T-helper 1 cell treated with Interleukin-12 subunit alpha and Interleukin-12 subunit beta and Interleukin-4 antibody, amounts not matched to agents 30 ng/mL and 1 ng/mL, for 36 hours (primary cell): ENCODE measurements around the gene TYK2. TPM values are rescaled to one million over a fixed set of nuclear protein-coding genes. Genes with fewer than 3 reads are reported as not detected.

Experiments
- intact Hi-C: fragments of 100-400 bp; cut with micrococcal nuclease; formaldehyde crosslinking; loops from one replicate; pipeline ENCODE4 v1.15.1; 2024
- total RNA-seq: library from RNA; stranded (reverse); gene quantifications from 2 replicates; pipeline ENCODE4 v1.2.3, GENCODE V29; 2022

TYK2 gene
- 321 and 336 TPM in 2 replicates for total RNA-seq

DNA sequence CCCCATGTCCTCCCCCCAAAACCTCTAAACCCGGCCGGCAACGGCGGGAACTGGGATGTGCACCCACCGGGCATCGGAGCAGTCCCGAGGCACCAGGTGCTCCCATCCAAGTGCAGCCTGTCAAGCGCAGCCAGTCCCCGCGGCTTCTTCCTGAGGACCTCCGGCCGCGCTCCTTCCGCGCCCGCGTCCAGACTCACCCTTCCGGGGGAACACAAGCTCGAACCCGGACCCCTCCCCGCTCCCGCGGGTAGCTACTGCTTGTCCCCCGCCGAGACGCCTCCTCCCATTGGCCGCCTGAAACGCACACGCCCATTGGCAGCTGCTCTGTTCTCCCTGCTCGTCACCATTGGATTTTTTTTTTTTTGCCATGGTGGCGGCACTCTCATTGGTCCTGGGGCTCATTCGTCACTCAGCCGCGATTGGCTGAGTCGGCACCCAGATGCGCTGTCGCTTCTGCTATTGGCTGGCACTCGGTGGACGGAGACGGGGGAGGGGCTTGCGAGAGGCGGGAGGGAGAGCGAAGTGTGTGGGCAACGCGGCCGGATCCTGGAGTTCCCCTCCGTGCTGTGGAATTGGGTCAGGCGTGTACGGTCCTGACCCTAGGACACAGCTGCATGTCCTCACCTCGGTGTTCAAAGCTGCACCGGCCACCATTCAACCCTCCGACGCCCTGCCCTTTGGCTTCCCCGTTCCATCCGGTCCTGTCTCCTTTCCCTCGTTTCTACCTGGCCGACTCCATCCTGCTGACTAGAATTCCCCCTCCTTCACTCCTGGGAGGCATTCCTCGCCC, at the start of gene TYK2:
Gene TYK2 (minus strand): TSS at position 260 of the 790 bp plus-strand sequence. CDS start 2,166 bp downstream, outside the sequence.
- intact Hi-C loops, result loop anchor here (1.0 to 5.0 kb wide), 8 partner anchors 23 to 446 kb away; partner anchors contain the start of genes CDC37, DNMT1, FDX2 and ICAM1

DNA sequence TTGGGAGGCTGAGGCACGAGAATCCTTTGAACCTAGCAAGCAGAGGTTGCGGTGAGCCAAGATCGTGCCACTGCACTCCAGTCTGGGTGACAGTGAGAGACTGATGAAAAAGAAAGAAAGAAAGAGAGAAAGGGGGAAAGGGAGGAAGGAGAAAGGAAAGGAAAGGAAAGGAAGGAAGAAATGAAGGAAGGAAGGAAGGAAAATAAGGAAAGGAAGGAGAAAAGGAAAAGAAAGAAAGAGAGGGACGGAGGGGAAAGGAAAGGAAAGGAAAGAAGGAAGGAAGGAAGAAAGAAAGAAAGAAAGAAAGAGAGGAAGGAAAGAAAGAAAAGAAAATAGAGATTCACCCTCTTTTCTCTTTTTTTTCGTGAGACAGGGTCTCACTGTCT, 48.6 kb upstream of the TYK2 start:
- intact Hi-C loops, result loop anchor here (1.0 to 10.0 kb wide), 4 partner anchors 13 to 946 kb away; partner anchors contain the start of genes PPAN and SWSAP1

DNA sequence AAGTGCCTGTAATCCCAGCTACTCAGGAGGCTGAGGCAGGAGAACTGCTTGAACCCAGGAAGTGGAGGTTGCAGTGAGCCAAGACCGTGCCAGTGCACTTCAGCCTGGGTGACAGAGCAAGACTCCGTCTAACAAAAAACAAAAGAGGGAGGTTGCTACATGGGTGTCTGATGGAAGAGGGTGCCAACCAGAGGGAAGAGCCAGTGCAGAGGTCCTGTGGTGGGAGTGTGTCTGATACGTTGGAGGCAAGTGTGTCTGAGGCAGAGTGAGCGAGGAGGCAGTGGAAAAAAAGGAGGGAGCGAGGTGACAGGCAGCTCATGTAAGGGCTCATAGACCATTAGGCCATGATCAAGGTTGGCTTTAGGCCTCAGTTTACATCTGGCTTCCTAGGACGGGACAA, 46.8 kb upstream of the TYK2 start:
- intact Hi-C loops, result loop anchor here (5.0 to 10.0 kb wide), 2 partner anchors 320 to 948 kb away; partner anchors contain the start of genes PPAN and SWSAP1

DNA sequence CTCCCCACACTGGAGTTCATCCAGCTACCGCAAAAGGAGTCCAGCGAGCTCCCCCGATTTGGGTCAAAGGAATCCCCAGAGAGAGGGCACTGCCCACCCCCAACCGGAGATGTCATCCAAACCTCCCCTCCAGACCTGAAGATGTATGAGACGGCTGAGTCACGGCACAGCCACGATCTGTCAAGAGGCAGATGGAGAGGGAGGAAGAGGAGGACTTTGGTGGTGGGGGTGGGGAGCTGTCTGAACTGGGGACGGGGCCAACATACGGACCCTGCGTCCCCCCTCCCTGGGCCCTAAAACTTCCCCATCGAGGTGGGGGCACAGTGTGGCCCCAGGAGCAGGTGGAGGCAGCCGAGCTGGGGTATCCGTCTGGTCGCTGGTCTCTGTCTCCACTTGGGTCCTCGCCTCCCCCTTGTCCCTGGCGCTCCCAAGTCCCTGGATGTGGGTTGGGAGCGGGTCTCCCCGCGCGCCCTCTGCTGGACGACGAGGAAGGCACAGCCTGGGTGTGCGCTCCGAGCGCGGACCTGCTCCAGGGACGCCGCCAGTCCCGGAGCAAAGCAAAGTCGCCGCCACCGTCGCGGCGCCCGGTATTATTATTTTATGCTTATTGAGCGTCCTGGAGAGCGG, 43.8 kb upstream of the TYK2 start:
- intact Hi-C loops, result loop anchor here (2.0 to 10.0 kb wide), 5 partner anchors 55 to 951 kb away; partner anchors contain the start of genes ILF3, KEAP1, KRI1 and SWSAP1

DNA sequence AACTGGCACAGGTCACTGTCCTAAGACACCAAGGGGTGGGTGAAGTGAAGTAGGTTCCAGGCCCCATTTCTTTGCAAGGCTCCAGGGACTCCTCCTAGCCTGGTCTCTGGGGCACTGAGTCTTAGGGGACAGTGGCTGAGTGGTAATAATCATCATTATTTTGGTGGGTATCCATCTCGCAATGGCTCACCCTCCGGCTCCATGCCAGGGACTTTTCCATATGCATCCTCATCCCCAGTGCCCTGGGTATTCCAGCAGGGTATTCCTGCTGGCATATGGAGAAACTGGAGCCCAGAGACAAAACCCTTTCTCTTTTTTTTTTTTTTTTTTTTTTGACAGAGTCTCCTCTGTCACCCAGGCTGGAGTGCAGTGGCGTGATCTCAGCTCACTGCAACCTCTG, 42.5 kb upstream of the TYK2 start:
- intact Hi-C loops, result loop anchor here (5.0 to 10.0 kb wide), 3 partner anchors 79 to 952 kb away; partner anchors contain the start of genes ILF3, KEAP1 and SWSAP1

DNA sequence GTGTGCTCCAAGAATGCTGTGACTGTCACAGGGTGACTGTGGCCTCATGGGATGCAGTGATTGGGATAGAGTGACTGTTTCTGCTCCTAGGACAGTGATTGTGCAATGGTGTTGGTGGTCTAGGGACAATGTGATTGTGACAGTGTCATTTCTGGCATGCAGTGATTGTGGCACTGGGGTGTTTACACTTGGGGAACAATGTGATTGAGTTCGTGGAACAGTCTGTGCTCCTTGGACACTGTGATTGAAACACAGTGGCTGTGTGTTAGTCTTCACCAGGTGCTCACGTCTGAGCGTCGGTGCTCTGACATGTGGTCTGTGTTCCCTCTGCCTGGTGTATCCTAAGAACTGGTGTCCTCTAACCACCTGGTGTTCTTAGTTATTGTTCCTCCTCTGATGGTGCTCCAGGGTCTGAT, 41.7 kb upstream of the TYK2 start:
- intact Hi-C loops, result loop anchor here (5.0 to 10.0 kb wide), 3 partner anchors 80 to 953 kb away; partner anchors contain the start of genes ILF3, KEAP1 and SWSAP1

DNA sequence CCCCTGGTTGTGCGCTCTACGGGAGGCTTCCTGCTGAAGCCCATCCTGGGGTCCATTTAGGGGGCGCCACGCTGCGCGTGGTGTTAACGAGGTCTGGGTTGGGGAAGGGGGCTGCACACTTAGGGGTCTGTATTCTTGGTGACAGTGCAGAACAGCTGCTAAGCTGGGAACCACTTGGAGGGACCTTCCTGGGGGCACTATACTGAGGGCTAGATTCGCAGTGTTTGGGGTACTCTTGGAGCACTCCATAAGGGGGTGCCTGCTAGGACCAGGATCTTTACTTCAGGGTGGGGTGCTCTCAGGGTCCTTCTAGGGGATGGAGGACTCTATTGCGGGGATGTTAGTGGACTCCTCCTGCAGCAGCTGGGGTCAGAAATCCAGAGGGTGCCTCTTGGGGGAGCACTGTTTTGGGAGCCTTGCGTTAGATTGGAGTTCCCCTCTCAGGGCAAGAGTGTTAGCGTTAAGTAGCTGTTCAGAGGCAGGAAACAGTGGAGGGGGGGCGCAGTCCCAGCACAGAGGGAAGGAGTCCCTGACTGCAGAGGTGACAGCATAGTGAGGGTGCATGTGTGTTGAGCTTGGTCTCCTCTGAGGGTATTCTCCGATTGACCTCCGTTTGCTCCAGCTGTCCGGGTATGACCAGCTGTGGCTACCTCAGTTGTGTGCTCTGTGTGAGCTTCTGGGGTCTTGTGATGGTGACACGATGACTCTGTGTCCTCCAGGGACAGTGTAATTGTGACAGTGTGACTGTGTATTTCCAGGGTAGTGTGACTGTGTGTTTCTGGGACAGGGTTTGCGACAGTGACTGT, 41.1 kb upstream of the TYK2 start:
- intact Hi-C loops, result loop anchor here (1.0 to 10.0 kb wide), 4 partner anchors 9 to 953 kb away; partner anchors contain the start of genes ILF3, KEAP1 and SWSAP1

DNA sequence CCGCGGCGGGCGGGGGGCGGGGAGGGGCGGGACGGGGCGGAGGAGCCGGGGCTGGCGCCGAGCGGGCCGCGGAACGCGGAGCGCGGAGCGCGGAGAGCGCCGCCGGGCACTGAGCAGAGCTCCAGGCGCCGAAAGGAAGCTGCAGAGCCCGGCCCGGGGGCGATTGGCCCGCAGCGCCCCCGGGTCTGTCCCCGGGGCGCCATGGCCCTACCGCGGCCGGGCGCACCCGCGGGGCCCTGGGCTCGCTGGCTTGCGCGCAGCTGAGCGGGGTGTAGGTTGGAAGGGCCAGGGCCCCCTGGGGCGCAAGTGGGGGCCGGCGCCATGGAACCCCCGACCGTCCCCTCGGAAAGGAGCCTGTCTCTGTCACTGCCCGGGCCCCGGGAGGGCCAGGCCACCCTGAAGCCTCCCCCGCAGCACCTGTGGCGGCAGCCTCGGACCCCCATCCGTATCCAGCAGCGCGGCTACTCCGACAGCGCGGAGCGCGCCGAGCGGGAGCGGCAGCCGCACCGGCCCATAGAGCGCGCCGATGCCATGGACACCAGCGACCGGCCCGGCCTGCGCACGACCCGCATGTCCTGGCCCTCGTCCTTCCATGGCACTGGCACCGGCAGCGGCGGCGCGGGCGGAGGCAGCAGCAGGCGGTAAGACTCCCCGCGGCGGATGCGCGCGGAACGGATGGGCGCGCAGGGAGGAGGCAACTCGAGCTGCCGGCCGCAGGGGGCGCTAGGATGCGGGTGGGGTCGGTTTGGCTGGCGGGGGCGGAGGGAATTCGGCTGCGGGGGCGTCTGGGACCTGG, 40.3 kb upstream of the TYK2 start, which contains the start of gene PDE4A:
Gene PDE4A (plus strand): TSS at position 95 of the 796 bp plus-strand sequence. CDS start 227 bp downstream, at position 322.
- intact Hi-C loops, result loop anchor here (1.0 to 10.0 kb wide), 4 partner anchors 8 to 954 kb away; partner anchors contain the start of genes ILF3, KEAP1 and SWSAP1

DNA sequence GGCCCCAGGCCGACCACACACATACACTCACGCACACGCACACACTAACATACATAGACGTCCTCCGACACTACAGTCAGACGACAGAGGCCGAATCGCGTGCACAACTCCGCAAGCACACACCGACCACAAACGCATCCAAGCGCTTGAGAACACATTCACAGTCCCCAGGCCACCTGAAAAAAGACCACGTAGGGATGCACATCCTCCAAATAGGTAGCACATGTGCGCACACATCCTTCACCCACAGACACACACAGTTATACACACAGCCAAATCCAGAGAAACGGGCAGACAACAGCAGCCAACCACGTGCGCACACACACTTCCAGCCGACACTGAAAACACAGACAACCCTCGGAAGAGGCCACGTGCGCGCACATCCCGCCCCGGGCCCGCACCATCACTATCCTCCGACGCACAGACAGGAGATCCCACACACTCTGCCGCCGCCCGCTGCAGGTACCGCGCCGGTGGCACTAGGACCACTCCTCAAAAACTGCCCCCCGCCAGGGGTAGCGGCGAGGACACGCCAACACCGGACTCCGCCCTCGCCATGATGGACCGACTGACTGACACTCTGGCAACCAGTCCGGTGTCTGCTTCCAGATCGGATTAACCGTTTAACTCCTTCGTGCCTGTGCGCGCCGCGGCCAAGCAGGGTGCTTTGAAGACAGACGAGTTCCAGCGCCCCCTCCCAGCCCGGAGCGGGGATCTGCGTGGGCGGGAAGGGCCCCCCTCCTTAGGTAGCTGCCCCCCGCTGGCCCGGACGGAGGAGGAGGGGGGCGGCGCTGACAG, 39.5 kb upstream of the TYK2 start:
- intact Hi-C loops, result loop anchor here (1.0 to 10.0 kb wide), 6 partner anchors 16 to 955 kb away; partner anchors contain the start of genes ILF3, KEAP1, LDLR and SWSAP1

DNA sequence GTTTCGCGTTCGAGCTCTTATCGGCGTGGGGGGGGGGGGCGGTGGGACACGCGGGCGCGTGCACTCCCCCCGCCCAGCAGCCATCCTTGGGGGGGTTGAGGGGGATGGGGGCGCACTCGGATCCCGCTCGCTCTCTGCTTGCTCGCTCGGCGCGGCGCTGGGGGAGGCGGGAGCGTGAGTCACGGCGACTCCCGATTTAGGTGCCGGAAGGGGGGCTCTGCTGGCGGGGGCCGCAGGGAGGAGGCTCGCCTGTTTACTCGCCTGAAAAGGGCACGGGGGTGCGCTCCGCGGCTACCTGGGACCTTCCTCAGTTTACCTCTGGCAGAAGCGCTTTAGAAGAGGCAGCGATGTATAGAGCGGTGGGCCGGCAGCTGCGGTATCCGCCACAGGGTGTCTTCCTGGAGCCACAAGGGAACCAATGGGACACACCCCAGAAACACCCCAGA, 38.9 kb upstream of the TYK2 start:
- intact Hi-C loops, result loop anchor here (1.0 to 2.0 kb wide), 3 partner anchors 15 to 670 kb away; partner anchors contain the start of gene LDLR

DNA sequence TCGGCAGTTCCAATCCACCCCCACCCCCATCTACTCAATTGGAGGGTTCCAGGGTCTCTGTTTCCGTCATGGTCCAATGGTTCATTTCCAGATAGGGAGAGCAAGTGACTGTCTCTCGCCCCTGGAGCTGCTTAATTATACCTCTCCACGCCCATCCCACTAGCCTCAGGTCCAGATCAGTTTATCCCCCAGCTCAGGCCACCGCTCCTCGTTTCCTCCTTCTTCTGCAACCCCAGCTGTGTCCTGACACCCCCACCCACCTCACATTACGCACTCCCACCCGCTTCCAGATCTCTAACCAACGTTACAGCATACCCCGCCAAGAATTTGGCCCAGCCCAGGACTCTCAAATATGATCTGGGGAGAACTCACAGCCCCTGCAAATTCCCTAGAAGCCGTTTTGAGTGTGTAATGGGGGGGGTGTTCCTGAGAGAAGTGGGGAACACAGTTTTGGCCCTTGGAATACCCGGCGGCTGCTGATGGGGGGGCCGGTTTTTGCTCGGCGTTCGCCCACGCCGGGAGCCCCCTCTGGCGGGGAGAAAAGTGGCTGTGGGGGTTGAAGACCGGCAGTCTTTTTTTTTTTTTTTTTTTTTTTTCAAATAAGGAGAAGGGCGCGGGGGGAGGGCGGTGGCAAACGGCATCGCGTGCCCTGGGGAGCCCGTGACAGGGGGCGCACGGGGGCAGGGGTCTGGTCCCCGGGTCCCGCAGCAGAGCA, 38.3 kb upstream of the TYK2 start:
- intact Hi-C loops, result loop anchor here (1.0 to 2.0 kb wide), 3 partner anchors 14 to 670 kb away; partner anchors contain the start of gene LDLR

DNA sequence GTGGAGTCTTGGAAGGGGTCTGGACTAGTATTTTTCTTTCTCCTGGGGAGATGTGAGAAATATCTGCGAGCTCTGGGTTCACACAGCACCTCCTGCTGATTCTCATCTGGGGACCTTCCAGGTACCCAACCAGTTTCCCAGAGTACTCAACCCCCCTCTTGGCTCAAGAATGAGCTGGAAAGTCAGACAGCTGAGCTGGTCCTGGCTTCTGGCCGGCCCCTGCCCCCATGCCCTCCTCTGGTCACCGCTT, 37.8 kb upstream of the TYK2 start:
- intact Hi-C loops, result loop anchor here (2.0 kb wide), 1 partner anchor 671 kb away; the partner anchor contains the start of gene LDLR

DNA sequence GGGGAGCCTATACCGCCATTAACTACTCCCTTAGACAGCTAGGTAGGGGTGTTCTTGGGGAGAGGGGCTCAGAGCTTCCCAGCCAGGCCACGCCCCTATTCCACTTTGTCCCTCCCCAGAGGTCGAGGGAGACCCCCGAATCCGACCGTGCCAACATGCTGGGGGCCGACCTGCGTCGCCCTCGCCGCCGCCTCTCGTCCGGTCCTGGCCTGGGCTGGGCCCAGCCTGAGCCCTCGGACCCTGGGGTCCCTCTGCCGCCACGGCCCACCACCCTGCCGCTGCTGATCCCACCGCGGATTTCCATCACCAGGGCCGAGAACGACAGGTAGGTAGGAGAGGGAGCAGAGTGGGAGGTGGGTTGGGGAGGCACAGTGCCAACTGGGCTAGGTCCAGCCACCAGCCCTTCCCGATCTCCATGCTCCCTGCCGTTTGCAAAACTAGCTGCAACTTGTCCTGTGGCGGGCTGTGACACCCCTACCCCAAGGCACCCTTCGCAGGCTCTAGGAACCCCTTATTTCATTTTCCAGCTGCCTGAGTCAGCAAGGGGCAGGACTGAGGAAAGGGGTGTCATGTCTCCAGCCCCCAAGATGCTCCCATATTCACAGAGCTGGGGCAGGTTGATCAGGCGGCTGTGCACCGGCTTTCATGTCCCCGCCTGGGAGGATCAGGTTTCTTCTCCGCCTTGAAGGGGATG, 37.3 kb upstream of the TYK2 start:
- intact Hi-C loops, result loop anchor here (2.0 kb wide), 1 partner anchor 671 kb away; the partner anchor contains the start of gene LDLR

DNA sequence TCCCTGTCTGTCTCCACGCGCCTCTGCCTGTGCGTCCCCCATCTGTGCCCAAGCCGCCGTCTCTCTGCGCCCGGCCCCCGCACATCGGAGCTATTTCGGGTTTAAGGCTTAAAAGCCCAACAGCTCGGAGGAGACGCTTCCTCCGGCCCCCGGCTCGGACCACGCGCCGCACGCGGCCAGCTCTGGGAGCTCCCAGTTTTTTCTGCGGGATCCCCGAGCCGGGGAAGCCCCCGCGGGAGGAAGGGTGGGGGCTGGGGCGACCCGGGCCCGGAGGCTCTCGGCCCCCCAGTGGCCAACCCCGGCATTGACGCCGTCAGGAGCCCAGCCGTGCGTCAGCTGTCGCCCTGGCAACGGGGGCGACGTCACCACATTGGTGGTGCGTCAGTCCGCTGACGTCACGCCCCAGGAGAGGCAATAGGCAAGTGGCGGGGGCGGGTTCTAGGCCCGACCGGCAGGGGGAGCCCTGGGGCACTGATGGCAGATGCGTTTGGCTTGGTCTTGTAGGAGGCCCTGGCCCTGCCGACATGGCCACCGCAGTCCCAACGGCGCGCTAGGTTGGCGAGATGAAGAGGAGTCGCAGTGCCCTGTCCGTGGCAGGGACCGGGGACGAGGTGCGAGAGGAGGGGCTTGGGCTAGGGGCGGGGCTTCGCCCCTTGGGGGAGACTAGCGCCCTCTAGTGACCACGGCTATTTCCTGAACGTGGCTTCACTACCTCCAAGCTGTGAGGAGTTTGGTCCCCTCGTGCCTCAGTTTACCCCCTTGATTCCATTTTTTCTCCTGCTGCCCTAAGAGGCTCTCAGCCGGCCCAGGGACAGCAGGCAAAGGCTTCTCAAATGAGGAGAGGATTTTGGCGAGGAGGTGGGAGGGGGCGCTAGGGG, 36.2 kb upstream of the TYK2 start:
- intact Hi-C loops, result loop anchor here (1.0 kb wide), 3 partner anchors 8 to 13 kb away; partner anchors contain the start of gene CDC37

DNA sequence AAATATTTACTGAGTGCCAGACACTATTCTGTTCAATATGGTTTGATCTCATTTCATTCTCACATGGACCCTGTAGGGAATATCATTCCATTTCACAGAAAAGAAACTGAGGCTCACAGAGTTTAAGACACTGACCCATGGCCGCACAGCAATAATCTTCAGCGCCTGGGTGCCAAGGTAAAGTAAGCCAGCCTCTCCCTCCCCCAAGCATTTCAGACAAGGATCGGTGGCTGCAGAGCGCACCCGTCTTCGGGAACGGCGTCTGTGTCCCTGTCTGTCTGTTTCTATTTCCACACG, 35.7 kb upstream of the TYK2 start:
- intact Hi-C loops, result loop anchor here (1.0 kb wide), 3 partner anchors 8 to 13 kb away; partner anchors contain the start of gene CDC37

DNA sequence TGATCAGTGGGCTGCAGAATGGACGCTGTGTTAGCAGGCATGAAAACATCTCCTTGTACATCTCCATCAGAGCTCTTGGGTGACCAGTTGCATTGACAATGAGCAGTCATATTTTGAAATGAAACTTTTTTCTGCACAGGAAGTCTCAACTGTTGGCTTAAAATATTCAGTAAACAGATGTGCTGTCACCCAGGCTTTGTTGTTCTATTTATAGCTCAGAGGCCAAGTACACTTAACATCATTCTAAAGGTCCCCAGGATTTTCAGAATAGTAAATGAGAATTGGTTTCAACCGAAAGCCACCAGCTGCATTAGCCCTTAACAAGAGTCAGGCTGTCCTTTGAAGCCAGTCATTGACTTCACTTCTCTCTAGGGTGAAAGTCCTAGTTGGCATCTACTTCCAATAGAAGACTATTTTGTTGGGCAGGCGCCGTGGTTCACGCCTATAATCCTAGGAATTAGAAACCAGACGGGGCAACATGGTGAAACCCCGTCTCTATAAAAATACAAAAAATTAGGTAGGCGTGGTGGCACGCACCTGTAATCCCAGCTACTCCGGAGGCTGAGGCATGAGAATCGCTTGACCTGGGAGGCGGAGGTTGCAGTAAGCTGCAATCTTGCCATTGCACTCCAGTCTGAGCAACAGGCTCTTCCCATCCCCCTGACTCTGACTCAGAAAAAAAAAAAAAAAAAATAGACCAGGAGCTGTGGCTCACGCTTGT, 32.0 kb upstream of the TYK2 start:
- intact Hi-C loops, result loop anchor here (1.0 kb wide), 2 partner anchors 8 to 9 kb away; no protein-coding TSS in a partner anchor
